NCI-H774 (cell line): Measurements from ENCODE around the gene ASAP3.
"Not testable (repeated sequence)": the region's sequence is repeated elsewhere in the genome, so short reads cannot be mapped to it uniquely, and the experiment has no call there.

Experiments used
- DNase-seq: peaks from one replicate; lab custom pipeline; 2025; lab: John Stamatoyannopoulos, UW

Gene ASAP3

DNA sequence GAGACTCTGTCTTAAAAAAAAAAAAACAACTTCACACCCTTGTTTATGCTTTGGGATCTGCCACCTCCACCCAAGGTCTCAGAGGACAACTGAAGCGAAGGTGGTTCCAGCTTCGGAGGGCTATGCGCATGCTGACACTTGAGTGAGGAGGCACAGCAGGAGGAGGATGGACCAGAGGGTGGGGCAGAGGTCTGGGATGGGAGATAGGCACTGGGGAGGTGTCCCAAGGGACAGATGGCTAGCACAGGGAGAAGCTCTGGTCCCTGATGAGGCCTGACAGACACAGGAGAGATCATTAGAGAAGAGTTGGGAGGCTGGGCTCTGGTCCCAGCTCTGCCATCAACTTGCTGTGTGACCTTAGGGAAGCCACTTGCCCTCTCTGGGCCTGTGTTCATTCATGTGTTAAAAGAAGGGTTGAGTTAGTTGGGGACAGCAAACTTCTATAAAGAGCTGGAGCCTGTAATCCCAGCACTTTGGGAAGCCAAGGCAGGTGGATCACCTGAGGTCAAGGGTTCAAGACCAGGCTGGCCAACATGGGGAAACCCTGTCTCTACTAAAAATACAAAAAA, 30.2 kb upstream of the ASAP3 start:
- DNase-seq, result no peak

DNA sequence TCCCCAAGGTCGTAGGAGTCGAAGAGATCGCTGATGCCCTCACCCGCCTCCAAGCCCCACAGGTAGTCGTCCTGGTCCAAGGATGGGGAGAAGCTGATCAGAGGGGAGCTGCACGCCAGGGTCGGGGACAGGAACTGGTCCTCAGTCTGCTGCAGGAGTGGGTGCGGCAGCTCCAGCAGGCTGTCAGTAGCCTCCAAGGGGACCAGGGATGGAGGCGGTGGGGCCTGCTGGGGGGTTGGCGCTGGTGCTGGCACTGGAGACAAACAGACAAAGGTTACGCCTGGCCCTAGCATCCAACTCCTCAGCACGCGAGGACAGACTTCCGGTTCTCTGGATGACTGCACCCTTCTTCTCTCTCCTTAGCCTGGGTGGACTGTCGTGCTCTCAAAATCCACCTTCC, 25.9 kb upstream of the ASAP3 start:
- no peak for DNase-seq

DNA sequence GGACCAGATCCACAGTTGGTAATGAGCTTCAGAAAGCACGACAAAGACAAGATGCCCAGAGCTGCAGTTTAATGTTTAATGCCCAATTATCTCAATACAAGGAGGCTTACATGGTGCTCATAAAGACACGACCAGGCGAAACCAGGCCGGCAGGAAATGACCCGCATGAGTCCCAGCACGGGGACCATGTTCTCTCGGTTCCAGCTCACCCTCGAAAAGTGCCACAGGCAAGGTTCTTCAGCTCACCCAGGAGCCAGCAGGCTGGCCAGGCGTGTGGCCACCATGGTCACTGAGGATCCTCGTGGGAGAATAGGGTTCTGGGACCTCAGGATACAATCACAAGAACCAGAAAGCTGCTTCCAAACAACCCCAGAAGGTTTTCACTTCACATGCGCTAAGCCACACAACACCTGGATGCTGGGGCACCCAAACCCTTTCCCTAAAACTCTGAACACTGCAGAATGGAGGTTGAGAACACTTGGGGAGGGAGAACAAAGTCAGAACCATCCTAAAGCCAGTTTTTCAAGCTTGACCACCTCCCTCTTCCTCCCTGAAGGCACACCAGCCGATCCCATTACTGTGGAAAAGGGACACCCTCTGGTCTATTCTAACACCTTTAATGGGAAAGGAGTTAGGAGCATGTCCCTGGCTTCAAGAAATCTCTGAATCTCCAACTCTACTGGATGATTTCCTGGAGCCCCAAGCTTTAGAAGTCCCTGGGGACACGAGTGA, 22.6 kb upstream of the ASAP3 start:
- DNase-seq, result no peak

DNA sequence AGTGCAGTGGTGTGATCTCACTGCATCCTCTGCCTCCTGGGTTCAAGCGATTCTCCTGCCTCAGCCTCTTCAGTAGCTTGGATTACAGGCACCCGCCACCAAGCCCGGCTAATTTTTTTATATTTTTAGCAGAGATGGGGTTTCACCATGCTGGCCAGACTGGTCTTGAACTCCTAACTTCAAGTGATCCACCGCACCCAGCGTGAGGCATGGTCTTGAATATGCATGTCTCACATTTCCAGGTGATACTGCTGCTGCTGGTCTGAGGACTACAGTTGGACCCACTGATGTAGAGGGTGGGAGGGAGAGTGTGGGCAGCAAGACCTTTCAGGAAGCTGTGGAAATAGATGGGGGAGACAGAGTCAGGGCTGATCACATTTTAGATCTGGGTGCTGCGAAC, 21.9 kb upstream of the ASAP3 start:
- no peak for DNase-seq

DNA sequence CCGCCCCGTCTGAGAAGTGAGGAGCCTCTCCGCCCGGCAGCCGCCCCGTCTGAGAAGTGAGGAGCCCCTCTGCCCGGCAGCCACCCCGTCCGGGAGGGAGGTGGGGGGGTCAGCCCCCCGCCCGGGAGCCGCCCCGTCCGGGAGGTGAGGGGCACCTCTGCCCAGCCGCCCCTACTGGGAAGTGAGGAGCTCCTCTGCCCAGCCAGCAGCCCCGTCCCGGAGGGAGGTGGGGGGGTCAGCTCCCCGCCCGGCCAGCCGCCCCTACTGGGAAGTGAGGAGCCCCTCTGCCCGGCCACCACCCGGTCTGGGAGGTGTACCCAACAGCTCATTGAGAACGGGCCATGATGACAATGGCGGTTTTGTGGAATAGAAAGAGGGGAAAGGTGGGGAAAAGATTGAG, 20.2 kb upstream of the ASAP3 start:
- not testable (repeated sequence) for DNase-seq

DNA sequence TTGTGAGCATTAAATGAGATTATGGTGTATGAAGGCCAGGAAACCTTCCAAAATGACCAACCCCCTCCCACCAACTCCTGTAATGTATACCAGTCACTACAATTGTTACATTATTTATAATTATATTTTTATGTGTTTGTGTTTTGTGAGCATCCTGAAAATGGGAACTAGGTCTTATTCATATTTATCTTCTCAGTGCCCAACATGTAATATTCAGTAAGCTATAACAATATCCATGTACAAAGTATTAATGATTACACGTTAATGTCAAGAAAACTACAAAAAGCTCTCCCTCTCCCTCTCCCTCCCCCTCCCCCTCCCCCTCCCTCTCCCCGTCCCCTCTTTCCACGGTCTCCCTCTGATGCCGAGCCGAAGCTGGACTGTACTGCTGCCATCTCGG, 19.0 kb upstream of the ASAP3 start:
- DNase-seq, result no peak

DNA sequence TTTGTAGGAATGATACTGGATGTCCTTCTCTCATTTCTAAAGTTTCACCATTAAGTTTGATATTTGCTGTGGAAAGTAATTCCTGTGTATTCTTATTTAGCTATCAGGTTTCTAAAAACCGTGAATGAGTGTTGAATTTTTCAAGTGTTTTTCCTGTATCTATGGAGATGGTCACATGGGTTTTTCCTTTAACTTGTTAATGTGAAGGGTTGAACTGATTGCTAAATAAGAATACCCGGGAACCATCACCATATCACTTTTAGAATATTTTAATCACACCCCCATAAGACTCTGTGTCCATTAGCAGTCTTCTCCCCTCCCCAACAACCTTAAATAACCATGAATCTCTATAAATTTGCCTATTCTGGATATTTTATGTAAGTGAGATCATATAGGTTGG, 16.5 kb upstream of the ASAP3 start:
- DNase-seq, result no peak

DNA sequence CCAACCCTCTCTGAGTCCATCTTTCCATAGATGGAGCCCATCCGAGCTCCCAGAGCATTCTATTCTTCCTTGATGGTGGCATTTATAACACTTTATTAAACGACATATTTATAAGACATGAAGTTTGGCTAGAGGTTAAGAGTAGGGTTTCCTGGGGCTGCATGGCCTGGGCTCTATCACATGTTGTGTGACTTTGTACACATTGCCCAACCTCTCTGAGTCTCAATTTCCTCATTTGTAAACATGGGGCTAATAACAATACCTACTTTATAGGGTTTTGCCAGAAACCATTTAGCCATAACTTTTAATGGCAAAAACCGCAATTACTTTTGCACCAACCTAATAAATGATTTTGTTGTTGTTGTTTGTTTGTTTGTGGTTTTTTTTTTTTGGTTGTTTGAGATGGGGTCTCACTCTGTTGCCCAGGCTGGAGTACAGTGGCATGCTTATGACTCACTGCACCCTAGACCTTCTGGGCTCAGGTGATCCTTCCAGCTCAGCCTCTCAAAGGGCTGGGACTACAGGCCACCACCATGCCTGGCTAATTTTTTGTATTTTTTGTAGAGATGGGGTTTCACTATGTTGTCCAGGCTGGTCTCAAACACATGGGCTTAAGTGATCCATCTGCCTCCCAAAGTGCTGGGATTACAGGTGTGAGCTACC, 13.9 kb upstream of the ASAP3 start:
- no peak for DNase-seq

DNA sequence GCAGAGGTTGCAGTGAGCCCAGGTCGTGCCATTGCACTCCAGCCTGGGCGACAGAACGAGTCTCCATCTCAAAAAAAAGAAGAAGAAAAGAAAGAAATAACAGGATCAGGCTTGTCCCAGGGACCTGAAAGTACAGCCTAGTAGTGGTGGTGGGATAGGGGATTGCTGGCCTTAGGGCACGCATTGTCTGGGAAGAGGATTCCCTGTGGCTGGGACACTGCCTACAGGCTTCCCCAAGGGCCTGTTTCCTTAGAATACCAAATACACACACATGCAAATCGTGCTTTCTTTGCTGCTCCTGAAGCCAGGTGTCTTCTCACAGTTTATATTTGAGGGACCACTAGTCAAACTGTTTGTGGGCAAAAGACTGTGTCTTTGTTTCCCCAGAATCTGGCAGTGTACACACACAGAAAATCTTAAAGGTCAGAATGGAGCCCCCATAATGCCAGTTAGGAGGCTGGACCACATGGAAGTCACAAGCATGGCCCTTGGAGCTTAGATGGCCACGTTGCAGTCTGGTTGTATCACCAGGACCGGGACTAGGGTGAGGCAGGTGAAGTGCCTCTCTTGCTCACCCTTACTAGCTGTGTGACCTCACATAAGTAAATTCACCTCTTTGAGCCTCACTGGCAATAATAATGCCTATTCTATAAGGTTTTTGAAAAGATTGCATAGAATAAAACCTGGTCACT, 12.7 kb upstream of the ASAP3 start:
- DNase-seq, result no peak

DNA sequence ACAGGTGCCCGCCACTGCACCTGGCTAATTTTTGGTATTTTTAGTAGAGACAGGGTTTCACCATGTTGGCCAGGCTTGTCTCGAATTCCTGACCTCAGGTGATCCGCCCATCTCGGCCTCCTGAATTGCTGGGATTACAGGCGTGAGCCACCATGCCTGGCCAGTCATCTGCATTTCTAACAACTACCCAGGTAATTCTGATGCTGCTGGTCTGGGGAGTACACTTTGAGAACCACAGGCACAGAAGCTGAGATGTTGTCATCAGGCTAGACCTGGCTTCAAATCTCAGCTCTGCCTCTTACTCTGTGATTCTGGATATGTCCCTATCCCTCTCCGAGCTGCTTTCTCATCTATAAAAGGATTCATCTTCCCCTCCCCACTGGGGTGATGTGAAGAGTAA, 10.9 kb upstream of the ASAP3 start:
- not testable (repeated sequence) for DNase-seq

DNA sequence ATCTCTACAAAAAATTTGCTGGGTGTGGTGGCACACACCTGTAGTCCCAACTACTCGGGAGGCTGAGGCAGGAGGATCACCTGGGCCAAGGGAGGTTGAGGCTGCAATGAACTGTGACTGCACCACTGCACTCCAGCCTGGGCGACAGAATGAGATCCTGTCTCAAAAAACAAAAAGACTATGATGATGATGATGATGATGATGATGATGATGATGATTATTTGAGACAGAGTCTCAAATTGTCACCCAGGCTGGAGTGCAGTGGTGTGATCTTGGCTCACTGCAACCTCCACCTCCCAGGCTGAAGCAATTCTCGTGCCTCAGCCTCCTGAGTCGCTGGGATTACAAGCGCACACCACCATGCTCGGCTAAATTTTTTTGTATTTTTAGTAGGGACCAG, 8.8 kb upstream of the ASAP3 start:
- not testable (repeated sequence) for DNase-seq

DNA sequence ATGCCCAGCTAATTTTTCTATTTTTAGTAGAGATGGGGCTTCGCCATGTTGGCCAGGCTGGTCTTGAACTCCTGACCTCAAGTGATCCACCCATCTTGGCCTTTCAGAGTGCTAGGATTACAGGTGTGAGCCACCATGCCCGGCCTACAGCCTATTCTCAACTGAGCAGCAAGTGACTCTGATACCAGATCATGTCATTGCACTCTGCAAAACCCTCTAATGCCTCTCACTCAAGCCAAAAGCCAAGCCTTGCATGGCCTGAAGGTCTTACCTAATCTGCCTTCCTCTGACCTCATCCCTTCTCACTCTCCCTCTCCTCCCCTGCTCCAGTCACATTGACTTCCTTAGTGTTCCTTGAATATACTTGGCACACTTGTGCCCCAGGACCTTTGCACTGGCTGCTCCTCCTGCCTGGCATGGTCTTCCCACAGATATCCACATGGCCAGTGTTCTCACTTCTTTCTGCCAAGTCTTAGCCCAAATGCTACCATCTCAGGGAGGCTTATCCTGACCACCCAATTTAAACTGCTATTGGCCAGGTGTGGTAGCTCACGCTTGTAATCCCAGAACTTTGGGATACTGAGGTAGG, 8.2 kb upstream of the ASAP3 start:
- DNase-seq, result no peak

DNA sequence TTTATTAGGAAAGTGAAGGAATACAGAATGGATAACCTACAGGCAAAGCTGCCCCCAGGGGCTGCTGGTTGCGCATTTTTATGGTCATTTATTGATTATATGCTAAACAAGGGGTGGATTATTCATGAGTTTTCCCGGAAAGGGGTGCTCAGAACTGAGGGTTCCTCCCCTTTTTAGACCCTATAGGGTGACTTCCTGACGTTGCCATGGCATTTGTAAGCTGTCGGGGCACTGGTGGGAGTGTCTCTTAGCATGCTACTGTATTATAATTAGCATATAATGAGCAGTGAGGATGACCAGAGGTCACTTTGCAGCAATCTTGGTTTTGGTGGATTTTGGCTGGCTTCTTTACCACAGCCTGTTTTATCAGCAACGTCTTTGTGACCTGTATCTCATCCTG, 5.9 kb upstream of the ASAP3 start:
- DNase-seq, result no peak

DNA sequence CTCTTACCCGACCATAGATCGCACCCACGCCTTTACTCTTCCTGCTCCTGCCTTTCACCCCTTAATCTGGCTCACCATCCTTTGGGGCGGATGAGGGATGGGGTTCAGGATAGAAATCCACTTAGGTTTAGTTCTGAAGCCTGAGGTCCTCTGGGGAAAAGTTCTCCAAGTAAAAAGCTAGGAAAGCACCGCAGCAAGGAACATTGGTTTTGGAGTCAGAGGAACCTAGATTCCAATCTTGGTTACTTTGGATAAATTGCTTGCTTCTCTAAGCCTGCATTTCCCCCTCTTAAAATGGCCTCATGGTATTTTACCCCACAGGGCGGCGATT, 988 bp upstream of the ASAP3 start:
- DNase-seq, result no peak

DNA sequence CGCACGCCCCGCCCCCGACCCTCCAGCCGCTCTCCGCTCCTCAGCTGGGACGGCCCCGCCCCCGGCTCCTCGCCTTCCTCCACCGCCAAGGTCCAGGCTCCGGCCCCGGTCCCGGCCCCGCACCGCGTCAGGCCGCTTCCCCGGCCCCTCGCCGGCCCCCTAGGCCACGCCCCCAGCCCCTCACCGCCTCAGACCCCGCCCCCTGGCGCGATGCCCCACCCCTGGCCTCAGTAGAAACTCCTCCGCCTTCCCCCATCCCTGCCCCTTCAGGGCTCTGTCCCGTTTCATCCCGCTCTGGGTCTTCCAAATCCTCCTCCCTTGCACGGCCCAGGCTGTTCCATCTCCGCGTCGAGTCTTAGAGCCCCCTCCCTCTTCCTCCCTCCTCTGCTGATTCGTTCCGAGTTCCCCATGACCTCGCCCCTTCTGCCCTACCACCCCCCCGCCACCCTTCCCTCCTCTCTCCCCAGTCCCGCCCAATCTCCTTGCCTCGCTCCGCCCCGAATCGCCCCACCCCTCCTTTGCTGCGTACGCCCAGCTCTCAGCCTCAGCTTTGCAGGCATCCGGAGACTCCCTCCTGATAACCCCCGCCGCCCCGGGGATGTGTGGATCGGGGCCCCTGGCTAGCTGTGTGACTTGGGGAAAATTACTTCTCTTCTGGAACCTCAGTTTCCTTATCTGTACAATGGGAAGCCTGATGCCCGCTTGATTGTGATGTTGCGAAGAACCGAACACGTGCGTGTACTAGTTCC, 448 bp upstream of the ASAP3 start:
- DNase-seq, result peak; percentile 47

DNA sequence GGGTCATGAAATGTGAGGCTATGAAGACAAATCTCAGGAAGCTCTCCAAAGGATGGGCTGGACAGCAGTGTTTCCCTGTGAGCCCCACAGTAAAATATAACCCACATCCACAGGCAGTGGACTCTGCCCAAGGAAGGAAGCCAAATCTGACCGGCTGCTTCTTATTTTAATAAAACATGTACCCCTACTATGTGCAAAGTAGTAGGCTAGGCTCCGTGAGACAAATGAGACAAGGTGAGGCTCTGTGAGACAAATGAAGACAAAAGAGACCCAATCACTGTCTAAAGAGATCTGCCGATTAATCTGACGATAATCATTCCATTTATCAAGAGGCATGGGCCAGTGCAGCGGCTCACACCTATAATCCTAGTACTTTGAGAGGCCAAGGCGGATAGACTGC, 2.1 kb downstream of the ASAP3 start:
- DNase-seq, result no peak

DNA sequence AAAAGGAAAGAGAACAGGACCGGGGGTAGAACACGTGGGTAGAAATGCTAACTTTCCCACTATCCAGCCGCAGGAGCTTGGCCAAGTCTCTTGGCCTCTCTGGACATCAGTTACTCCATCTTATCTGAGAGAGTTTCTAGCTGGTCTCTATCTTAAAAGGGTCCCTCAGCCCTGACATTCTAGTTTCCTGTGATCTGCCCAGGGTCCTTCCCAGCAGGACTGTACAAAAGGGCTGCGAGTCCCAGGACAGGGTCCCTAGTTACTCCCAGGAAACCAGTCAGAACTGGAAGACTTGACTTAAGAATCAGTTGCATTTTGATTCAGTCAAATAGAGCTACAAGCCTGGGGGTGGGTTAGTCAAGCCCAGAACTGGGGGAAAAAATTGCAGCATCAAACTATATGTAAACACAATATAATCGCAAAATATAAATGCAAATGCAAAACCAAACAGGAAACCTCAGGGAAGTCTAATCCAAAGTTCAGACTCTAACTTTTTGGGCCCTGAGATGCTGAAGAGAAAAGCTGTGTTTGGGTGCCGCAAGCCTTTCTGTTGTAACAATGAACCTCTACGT, 2.9 kb downstream of the ASAP3 start:
- no peak for DNase-seq

DNA sequence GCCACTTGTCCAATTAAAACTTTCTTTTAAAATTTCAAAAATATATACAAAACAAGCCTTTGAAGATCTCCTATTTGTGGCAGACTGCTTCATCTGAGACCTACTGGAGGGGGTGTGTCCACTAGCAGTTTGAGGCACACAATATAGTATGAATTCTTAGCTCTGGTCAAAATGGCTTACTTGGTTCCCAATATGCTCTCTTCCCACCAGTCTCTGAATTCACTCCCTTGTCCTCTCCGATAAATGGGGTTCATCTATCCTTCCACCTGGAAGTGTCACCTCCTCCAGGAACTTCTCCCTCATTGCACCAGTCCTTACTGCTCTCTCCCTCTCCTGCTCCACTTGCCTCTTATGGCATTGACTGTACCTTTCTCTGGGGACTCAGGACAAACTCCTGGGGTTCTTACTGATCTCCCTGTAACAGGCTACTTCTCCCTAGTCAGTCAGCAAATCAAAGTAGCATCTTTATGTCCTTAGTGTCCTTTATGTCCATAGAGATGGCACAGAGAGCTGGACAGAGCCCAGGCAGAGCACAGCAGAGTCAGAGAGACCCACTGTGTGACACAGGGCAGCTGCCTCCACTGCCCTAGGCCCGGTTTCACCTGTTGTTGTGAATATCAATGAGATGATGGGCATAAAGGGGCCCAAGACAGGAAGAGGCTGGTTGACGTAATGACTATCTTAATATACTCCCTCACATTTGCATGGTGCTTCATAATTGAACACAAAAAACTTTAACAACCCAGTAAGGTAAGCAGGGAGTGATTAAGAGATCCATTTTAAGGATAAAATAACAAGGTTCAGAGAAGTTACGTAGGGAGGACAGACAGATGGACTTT, 3.6 kb downstream of the ASAP3 start:
- DNase-seq, result no peak

DNA sequence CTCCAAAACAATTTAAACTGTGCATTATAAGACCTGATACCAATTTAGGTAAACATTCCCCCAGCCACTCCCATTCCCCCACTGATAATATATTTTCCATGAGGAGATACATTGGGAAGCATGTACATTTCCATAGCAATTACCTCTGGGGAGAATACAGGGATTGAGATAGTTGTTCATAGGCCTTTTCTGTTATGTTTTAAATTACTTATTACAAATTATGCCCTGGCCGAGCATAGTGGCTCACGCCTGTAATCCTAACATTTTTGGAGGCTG, 4.4 kb downstream of the ASAP3 start:
- no peak for DNase-seq

DNA sequence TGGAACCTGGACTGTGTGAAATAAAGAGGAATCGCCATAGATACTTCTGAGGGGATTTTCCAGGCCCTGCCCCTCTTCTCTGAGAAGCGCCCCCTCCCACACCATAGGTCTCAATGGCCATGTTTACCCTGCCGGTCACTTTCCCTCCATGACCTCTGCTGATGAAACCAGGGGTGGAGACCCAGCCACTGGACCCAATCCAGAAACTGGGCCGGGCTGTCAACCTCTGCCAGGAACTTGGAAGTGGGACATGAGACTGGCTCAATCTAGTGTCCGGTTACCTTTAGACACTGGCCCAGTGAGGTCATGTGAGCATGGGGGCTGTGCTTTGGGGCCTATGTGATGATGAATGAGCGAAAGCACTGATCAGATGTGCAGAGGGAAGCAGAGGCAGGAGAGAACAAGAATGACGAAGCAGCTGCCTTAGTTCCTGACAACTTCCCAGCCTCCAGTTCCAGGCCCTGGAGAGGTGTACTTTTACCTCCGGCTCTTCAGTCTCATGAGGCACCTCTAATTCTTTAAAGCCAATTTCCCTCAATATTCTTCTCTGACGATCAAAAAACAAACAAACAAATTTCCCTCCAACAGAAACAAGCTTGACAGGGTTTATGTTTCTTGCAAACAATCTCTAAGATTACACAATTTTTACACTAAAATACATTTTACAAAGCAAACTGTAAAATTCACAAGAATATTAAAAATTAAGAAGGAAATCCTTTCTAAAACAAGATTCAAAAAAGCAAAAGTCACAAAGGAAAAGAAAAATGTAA, 4.9 kb downstream of the ASAP3 start:
- no peak for DNase-seq
